Colonic mucosa (tissue), 4 donors: ENCODE measurements around the gene COMMD7. TPM values are rescaled to one million over a fixed set of nuclear protein-coding genes. Genes with fewer than 3 reads are reported as not detected.
"Not testable (repeated sequence)": the region's sequence is repeated elsewhere in the genome, so short reads cannot be mapped to it uniquely, and the experiment has no call there.

ENCODE experiments used
- DNase-seq: peaks from one replicate; pipeline ENCODE4 v3.0.0-alpha.2; 2020
- H3K27ac ChIP-seq: fragments of 200-600 bp; one replicate; pipeline ENCODE4 v1.8.0; 2021
- H3K27me3 ChIP-seq: fragments of 200-600 bp; one replicate; pipeline ENCODE4 v1.8.0; 2021
- H3K36me3 ChIP-seq: fragments of 200-600 bp; one replicate; pipeline ENCODE4 v1.8.0; 2021
- H3K4me1 ChIP-seq: fragments of 200-600 bp; one replicate; pipeline ENCODE4 v1.8.0; 2021; ENCODE audit warnings: mild to moderate bottlenecking
- H3K4me3 ChIP-seq: fragments of 200-600 bp; one replicate; pipeline ENCODE4 v1.8.0; 2021
- H3K9ac ChIP-seq, 2 donors: one replicate each; pipeline ENCODE4 v1.7.0; 2013; ENCODE audit warnings: control low read depth in 2 of 2, low read depth in 2 of 2, low read length in 2 of 2
- H3K9me3 ChIP-seq: fragments of 200-600 bp; one replicate; pipeline ENCODE4 v1.8.0; 2021
- intact Hi-C: fragments of 100-400 bp; cut with DNase I; formaldehyde crosslinking; loops from one replicate; pipeline ENCODE4 v1.14.1; 2022
- total RNA-seq, 2 donors: library from RNA; stranded (reverse); fragmentation: NEBNext Ultra II Directional in 1 of 2; extraction: Animal tissue kit (Norgen Biotek cat#: 25700) in 1 of 2; gene quantifications; one replicate each; pipeline ENCODE4 v1.2.1, GENCODE V29; 2021
- TF ChIP-seq, protein P1 (sequence below): fragments of 200-600 bp; IDR thresholded peaks from one replicate; pipeline ENCODE4 v1.8.0; 2022; ENCODE audit warnings: antibody characterized with exemption, mild to moderate bottlenecking
- donor health status: healthy.
- donor health status: DM: no; HTN: no; CAD: no.
- donor health status: DM: no; HTN: no; CAD: no.

Gene COMMD7
- total RNA-seq, 2 donors from 2014 or later, result 28.9 to 43.8 TPM

- Histone ChIP-seq H3K9ac (no peak overlapping the region), H3K36me3 (no peaks in the 10 kb centered on the region), H3K4me3 (no peak overlapping the region), H3K4me1 (no peaks in the 10 kb centered on the region), H3K9me3 (no peaks in the 10 kb centered on the region), H3K27ac (no peak overlapping the region), H3K27me3 (no peaks in the 10 kb centered on the region)
- intact Hi-C loops, result no loop called here
- no peak for DNase-seq
- TF ChIP-seq, protein P1, sequence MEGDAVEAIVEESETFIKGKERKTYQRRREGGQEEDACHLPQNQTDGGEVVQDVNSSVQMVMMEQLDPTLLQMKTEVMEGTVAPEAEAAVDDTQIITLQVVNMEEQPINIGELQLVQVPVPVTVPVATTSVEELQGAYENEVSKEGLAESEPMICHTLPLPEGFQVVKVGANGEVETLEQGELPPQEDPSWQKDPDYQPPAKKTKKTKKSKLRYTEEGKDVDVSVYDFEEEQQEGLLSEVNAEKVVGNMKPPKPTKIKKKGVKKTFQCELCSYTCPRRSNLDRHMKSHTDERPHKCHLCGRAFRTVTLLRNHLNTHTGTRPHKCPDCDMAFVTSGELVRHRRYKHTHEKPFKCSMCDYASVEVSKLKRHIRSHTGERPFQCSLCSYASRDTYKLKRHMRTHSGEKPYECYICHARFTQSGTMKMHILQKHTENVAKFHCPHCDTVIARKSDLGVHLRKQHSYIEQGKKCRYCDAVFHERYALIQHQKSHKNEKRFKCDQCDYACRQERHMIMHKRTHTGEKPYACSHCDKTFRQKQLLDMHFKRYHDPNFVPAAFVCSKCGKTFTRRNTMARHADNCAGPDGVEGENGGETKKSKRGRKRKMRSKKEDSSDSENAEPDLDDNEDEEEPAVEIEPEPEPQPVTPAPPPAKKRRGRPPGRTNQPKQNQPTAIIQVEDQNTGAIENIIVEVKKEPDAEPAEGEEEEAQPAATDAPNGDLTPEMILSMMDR, result no peak
These were observed 24.4 kb downstream of the COMMD7 start for GRCh38 chr20:32718749-32719348.

- no peak for DNase-seq
- Histone ChIP-seq H3K9me3 (no peaks in the 10 kb centered on the region), H3K36me3 (no peaks in the 10 kb centered on the region), H3K27ac (no peak overlapping the region), H3K4me1 (no peaks in the 10 kb centered on the region), H3K9ac (no peak overlapping the region), H3K27me3 (no peaks in the 10 kb centered on the region), H3K4me3 (no peak overlapping the region)
- intact Hi-C loops, result no loop called here
- TF ChIP-seq, protein P1, result no peak
These were observed 31.9 kb downstream of the COMMD7 start for GRCh38 chr20:32711346-32711745.

DNA sequence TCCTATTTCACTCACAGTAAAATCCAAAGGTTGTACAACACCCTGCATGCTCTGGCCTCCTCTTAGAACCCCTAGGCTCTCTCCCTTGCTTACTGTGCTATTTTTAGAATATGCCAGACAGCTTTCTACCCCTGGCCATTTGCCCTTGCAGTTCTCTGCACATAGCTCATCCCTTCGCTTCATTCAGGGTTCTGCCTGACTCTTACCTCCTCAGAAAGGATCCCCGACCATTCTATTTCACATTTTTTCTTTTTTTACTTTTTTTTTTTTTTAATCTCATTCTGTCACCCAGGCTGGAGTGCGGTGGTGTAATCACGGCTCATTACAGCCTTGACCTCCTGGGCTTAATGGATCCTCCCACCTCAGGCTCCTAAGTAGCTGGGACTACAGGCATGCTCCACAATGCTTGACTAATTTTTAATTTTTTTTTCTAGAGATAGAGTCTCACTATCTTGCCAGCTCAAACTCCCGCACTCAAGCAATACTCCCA, 33.6 kb downstream of the COMMD7 start:
- Histone ChIP-seq H3K9me3 (no peaks in the 10 kb centered on the region), H3K27me3 (no peaks in the 10 kb centered on the region), H3K4me3 (no peak overlapping the region), H3K36me3 (no peaks in the 10 kb centered on the region), H3K9ac (no peak overlapping the region), H3K27ac (no peak overlapping the region), H3K4me1 (no peaks in the 10 kb centered on the region)
- intact Hi-C loops, result no loop called here
- no peak for DNase-seq
- TF ChIP-seq, protein P1, result no peak

GRCh38 chr20:32709029-32709631, 34.1 kb downstream of the COMMD7 start:
- intact Hi-C loops, H3K9me3 ChIP-seq, H3K27me3 ChIP-seq, DNase-seq, H3K36me3 ChIP-seq, H3K9ac ChIP-seq, H3K4me3 ChIP-seq, H3K4me1 ChIP-seq, H3K27ac ChIP-seq: not testable (repeated sequence)

DNA sequence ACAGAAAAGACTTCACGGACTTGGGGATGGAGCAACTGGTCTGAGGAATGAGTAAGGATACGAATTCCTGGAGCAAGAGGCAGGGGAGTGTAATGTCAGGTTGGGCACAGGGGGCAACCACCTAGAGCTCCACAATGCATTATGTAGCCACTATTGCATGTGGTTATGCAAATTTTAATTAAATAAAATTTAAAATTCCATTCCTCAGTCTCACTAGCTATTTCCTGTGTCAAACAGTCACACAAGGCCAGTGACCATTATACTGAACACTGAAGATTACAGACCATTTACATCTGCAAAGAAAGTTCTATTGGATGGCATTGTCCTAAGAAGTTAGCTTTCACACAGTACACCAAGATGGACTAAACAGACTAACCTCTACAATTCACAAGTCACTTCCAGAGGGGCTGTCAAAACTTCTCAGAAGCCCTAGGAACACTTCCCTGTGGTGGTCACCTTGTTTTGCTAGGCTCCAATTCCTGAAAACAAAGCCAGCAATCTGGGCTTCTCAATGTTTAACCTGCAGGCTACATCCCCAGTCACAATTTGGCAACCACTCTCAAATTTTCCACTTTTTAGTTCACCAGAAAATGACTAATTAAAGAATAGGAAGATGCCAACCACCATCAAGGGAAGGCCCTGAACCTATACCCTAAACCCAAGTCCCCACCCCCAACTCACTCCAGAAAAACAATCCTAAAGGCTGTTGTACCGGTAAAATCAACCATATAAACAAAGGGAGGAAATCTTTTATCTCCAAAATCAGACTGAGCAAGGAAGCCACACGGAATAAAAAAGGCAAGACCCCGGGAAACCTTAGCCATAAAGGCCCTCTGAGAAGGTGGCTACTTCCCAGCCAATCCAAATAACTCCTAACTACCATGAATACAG, 35.3 kb downstream of the COMMD7 start:
- Histone ChIP-seq H3K9ac (no peak overlapping the region), H3K4me3 (no peak overlapping the region), H3K27me3 (no peaks in the 10 kb centered on the region), H3K36me3 (no peaks in the 10 kb centered on the region), H3K27ac (no peak overlapping the region), H3K9me3 (no peaks in the 10 kb centered on the region), H3K4me1 (no peaks in the 10 kb centered on the region)
- DNase-seq, result no peak
- intact Hi-C loops, result no loop called here
- TF ChIP-seq, protein P1, result no peak
